GM19328 (cell line): ENCODE data around the gene EPHB3.

Experiments used
- ATAC-seq: cut with Tn5 transposase; IDR thresholded peaks from one replicate; pipeline ENCODE4 v1.9.1; 2021; ENCODE audit warnings: mild to moderate bottlenecking, moderate library complexity; ENCODE audit not compliant: unreplicated experiment

The EPHB3 gene

DNA sequence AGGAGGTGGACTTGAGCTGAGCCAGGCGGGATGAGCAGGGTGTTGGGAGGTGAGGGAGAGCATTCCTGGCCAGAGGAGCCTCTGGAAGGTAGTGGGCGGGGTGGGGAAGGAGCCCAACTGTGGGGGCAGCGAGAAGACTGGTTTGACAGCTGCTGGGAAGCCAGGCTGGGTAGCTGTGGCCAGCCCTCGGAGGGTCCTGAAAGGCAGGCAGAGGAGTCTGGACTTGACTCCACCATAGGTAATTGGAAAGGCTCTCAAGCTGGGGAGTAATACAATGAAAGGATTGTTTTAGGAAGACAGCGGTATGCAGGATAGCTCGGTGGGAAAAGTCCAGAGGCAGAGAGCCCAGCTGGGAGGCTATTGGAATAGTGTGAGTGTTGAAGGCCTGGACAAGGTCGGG is 17.2 kb downstream of the EPHB3 start:
- no peak for ATAC-seq

DNA sequence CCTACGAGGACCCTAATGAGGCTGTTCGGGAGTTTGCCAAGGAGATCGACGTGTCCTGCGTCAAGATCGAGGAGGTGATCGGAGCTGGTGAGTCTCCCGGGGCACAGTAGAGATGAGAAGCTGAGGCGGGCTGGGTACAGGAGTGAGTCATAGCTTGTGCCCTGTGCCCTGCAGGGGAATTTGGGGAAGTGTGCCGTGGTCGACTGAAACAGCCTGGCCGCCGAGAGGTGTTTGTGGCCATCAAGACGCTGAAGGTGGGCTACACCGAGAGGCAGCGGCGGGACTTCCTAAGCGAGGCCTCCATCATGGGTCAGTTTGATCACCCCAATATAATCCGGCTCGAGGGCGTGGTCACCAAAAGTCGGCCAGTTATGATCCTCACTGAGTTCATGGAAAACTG is 17.9 kb downstream of the EPHB3 start:
- ATAC-seq = no peak

DNA sequence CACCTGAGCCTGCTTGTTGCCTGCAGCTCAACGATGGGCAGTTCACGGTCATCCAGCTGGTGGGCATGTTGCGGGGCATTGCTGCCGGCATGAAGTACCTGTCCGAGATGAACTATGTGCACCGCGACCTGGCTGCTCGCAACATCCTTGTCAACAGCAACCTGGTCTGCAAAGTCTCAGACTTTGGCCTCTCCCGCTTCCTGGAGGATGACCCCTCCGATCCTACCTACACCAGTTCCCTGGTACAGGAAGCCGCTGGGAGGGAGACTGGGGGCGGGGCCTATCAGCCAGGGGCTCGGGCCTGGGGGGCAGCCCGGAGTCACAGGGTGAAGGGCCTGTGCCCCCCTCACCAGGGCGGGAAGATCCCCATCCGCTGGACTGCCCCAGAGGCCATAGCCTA is 18.8 kb downstream of the EPHB3 start:
- no peak for ATAC-seq

DNA sequence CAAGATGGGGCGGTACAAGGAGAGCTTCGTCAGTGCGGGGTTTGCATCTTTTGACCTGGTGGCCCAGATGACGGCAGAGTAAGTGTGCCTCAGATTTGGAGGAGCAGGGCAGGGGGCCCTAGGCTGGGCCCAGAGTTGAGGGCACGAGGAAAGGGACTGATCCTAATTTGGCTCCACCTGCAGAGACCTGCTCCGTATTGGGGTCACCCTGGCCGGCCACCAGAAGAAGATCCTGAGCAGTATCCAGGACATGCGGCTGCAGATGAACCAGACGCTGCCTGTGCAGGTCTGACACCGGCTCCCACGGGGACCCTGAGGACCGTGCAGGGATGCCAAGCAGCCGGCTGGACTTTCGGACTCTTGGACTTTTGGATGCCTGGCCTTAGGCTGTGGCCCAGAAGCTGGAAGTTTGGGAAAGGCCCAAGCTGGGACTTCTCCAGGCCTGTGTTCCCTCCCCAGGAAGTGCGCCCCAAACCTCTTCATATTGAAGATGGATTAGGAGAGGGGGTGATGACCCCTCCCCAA is 19.8 kb downstream of the EPHB3 start:
- ATAC-seq = no peak

DNA sequence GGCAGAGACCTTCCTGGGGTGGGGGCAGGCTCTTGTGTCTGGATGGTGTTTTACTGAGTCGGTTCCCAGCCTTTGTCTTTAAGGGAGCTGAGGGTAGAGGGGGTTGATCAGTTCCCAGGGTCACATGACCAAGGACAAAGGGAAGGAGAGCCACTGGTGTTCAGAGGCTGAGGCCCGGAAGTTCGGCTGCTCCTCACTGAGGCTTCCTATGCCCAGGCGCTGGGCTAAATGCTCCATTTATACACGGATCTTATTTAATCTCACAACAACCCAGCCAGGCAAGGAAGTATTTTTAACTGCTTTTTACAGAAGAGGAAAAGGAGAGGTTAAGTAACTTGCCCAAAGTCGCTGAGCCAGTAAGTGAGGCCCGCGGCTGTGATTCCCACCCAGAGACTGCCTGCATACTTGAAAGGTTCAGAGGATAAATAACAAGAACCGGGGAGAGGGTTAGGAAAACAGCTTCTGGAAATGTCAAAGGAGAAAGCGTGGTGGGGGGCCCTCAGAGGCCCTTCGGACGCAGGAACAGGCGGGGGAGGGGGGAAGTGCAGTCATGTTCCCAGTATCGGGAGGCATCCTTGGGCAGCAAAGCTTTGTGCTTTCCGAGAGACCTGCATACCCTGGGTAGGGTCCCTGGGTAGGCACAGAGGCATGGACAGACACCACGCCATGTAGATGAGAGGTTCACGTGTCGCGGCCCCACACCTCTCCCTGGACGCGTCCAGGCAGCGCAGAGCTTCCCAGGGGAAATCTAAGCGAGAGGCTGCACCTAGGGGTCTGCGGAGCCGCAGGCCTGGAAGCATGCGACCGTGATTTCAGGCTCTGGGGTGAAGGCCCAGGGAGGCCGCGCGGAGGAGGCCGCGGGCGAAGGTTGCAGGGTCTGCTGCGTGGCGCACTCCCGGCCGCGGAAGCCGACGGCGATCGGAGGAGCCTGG is 21.3 kb downstream of the EPHB3 start:
- ATAC-seq = no peak

DNA sequence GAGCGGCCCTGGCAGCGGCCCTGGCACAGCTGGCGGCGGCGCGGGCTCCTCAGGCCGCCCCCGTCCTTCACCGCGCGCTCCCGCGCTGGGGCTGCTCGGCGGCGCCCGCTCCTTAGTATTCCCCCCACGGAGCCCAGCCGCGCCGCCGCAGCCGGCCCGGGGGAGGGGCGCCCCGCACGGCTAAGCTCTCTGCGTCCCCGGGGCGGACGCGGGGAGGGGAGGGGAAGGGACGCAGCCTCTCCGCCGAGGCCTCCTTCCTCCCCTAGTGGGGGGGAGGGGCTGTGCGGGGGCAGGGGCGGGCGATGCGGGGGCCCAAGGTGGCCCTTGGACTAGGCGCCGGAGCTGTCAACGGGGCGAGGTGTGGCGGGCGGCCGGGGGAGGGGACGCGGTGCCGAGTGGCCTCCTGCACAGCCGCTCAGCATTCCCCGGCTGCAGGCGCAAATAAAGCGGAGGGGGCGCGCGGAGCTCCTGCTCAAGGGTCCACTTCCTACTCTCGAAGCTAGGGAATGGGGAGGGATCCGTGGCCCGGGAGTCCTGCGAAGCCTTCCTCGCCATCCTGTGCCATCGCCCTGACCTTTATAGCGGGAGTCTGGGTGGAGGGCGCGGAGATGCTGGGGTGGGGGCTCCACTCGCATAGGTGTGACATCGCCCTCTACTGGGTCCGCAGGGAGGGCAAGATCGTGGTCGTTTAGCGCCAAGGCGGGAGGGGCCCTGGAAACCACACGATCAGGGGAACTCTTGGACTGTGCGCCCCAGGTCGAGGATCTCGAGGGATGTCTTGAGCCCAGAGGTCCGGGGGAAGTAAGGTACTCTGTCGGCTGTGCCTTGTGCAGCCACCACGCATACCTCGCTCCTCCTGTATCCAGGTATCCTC is 22.2 kb downstream of the EPHB3 start:
- no peak for ATAC-seq

DNA sequence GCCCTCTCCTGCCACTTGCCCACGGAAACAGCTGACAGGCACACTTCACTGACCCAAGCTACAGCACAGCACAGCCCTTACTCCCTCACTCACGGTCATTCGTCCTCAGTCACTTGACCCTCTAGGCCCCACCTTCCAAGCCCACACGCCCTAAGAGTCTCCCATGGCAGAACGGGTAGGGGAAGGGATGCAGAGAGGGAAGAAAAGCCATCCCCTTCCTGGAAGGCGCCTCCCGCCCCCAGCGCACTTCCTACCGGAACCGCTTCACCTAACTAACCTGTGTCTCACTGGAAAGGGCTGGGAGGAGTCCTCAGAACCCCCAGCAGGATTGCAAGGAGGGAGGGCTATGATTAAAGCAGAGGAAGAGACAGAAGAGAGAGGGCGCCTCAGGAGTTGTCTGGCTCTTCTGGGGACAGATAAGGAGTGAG is 22.9 kb downstream of the EPHB3 start:
- ATAC-seq = no peak

DNA sequence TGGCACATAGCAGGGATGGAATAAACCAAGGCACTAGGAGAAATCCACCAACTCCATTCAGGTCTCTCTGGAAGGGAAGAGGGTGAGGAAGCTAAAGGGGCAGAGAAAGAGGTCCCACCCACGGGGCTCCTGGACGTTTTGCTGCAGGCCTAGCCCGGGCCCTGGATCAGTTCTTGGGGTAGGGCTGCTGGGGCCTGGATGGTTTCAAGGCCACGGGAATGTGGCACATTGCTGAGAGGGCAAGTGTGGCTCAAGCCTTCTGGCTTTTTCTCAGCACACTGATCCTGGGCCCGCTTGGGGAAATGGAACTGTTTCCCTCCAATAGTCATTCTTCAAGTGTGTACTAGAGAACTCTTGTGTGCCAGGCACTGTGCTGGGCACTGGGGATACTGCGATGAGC is 24.0 kb downstream of the EPHB3 start:
- ATAC-seq = no peak

DNA sequence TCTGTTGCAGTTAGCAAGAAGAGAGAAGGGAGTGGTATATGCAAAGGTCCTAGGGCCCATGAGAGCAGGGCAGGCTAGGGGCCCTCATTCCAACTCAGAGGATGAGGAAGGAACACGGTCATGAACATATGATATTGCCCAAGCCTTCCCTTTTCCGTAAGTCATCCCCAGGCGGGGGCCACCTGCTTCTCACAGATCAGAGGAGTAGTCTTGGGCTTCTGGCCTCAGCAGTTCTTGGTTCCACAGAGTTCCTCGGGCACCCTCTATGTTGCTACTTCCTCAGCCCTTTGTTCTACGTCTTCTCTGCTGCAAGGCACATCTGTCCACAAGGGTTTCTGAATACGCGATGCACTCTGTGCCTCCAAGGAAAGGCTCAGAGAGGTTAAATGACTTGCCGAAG is 25.3 kb downstream of the EPHB3 start:
- no peak for ATAC-seq

DNA sequence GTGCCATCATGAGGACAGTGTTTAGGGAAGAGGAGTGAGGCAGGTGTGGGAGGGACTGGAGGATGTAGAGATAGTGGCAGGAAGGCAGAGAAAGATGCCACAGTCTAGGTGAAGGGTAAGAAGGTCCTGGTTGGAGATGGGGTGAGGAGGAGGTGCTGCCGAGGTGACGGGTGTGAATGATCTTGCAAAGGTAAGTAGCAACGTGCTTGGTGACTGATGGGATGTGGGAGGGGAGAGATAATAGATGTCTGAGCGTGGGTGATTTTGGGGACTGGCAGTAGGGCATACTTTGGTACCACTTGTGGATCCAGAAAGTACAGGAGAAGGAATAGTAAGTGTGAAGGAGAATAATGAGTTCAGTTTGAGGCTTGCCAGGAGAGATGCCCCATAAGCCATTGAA is 27.2 kb downstream of the EPHB3 start:
- ATAC-seq = no peak

DNA sequence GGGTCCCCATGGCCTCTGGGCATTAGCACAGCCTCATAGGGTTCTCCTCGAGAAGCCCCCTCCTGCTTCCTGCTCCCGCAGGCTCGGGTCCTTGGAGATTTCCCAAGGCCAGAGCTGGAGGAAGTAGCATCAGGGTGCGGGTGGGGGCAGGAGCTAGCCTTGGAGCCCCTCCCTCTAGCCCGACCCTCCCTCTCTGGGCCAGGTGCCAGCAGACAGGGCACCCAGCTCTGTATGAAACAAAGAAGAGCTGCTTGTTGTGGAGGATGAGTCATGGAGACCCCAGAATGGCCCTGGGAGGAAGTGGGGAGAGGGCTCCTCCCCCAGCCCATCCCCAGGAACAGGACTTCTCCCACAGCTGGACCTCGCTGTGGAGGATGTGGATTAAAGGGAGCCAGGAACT is 29.2 kb downstream of the EPHB3 start:
- ATAC-seq = no peak

DNA sequence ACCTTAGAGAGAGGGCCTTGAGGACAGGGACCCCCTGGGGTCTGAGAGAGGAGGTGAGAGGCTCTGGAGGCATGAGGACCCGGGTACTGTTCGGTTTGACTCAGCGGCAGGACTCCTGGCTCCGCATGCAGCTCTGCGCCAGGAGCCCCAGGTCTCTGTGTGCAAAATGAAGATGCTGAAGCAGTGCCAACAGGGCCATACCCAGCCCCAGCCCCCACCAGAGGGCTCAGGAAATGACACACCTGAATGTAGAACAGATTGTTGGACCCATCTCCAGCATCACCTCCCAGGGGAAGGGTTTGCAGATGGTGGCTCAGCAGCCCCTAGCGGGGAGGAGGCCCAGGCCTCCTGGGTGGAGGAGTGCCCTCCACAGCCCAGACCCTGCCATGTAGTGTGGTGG is 30.2 kb downstream of the EPHB3 start:
- ATAC-seq = no peak

DNA sequence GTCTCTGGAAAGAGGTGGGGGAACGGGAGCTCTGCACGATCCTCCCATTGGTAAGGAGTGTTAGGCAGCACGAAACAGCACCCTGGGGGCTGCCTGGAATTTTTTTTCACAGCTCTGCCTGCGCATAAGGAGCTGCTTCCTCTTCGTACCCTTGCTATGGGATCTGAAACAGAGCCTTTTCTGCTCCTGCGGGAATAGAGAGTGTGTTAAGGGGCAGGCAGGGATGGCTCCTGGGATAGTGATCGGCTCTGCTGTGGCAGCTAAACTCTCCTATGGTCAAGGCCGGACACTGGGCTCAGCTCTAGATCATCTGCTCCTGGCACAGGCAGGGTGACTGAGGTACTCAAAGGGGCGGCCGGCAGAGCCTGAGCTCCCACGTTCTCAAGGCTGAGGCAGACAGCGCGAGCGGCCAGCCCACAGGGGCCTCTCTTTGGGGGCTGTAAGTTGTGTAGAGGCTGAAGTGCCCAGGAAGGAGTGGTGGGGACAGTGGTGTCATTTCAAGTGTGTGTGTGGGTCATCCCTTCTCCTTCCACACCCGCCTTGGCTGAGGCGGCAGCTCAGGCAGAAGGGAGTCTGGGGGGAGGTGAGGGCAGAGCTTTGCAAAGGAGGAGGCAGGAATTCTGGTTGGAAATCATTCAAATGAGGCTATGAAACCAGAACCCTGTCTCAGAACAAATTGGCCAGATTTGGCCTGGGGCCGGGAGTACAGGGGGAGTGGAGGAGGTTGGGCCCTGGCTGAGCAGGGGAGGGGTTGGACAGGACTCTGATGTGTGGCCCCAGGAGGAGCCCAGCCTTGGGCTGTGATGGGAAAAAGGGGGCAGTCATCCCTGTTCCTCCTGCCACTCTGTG is 31.0 kb downstream of the EPHB3 start:
- ATAC-seq = no peak

DNA sequence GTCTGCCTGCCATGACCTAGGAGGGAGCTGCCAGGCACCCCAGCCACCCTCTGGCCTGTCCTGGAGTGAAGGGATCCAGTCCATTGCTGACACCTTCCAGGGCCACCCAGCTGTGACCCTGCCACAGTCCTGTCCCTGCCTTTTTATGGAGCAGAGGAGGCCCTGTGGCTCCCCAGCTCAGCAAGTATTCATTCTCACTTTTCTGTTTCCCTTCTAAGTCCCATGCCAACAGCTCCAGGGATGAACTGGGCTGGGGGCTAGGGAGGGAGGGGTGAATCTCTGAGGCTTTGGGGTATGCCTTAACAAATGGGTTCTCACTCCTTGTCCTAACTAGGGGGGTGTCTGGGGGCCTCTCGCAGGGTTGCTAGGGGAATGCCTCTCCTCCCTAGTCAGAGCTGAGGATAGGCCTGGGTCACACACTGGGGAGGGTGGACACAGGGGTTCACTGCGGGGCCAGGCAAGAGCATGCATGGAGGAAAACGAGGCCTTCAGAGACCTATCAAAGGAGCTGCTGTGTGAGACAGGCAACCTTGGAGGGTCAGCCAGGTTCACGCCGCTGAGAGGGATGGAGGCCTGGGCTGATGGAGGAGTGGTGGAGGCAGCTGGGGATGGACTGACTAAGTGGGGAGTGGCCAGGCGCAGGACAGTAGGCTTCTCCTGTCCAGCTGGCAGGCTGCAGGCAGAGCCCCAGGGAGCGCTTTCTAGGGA is 31.8 kb downstream of the EPHB3 start:
- no peak for ATAC-seq

DNA sequence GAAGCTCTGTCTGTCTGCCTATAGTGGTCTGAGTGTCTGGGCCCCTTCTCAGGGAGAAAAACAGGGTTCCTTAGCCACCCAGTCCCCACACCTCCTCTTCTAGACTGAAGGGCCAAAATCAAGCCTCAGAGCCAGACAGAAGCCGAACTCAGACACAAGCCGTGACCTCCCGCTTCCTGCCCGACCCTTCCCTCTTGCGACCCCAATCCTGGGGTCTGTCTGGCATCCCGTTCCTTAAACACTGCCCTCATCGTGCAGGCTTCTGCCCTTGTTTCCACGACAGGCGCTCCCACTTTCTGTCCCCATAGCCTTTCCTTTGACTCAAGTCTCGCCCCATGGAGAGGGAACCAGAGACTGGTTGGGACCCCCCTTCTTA is 32.3 kb downstream of the EPHB3 start:
- no peak for ATAC-seq

DNA sequence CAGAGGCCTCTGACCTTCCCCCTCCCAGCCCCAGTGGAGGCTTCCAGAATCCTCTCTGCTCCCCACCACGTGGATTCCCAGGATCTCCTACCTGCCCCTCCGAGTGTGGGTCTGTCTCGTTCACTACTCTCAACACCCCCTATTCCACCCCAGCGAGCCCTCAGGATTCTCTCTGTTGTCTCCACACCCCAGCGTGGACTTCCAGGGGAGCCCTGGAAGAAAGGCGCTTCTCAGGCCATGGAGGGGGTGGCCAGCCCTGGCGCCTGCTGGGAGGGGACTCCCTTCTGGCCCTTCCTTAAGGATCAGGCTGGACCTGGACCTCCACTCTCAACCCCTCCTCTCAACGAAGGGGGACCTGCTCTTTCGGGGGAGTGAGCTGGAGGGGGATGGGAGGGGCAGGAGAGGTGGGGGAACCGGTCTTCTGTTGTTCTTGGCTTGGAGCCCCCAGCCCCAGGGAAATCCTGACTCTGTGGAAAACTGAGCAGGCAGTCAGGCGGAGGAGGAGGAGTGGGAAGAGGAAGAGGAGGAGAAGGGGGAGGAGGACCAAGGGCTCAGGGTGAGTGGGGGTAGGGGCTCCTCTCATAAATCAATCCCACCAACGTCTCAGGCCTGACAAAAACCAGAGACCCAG is 32.9 kb downstream of the EPHB3 start:
- ATAC-seq = no peak

DNA sequence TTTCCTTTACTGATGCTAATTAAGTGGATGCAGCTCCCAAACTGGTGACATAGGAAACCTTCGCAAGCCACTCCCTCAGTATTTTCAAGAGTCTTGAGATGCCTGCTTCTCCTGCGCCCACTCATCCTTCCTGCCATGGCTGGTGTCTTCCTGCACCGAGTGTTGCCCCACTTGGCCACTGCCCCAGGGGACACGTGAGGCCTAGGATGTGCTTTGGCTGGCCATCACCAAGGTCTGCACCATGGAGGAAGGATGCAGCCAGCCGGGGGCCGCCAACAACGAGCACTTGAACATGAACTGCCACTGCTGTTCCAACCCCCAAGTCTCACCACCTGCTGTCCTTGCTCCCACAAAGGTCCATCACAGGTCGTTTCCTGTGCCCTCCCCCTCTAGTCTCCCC is 34.1 kb downstream of the EPHB3 start:
- no peak for ATAC-seq

DNA sequence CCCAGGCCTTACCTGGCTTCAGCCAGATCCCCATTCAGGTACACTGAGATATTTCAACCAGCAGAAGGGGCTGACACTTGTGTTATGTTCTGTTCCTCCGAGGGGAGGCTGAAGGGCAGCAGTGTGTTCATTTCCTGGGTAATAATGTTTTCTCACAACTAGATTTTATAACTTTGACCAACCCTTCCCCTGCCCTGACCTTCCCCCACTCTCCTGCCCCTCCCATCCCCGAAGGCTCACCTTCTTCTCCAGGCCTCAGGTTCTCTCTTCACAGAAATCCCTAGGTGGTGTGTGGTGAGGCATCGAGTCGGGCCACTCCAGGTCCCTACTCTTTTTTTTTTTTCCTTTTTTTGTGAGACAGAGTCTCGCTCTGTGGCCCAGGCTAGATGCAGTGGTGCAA is 34.6 kb downstream of the EPHB3 start:
- no peak for ATAC-seq

DNA sequence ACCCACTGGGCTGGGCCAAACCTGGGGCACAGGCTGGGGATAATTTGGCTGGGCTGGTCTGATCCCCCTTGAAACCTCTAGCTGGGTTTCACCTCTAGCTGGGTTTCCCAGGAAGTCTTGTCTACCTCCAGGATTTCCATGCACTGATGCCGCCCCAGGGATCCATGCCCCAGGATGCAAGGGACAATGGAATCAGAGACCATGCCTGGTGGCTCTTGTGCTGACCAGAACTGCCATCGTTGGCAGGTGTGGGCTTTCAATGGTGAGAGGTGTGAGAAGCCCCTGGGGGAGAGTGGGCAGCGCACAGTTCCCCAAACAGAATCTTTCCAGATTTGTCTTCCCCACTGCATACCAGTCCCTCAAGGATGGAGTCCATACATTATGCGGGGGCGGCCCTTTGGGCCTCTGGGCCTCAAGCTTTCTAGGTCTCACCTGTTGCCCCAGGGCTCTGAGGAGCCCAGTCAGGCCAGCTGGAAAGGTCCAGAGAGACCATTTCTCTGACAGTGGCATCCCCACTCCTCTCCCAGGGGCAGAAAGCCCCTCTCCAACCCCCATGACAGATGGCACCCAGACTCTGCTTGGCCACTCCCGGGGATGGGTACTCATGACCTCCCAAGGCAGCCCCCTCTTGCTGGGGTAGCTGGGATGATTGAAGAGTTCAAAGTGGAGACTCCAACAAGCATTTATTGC is 35.4 kb downstream of the EPHB3 start:
- ATAC-seq = no peak
